IMR-90 (cell line): ENCODE measurements around the gene CCNJL. TPM values are rescaled to one million over a fixed set of nuclear protein-coding genes. Genes with fewer than 3 reads are reported as not detected.
A peak's percentile ranks its signal among the peaks of the same experiment; 100 is the strongest.

Experiments used
- ATAC-seq: fragments of 200-7000 bp; cut with Tn5 transposase; 2 replicates; pipeline ENCODE4 v1.9.1; 2020; ENCODE audit warnings: low read depth, mild to moderate bottlenecking, moderate library complexity
- BruUV-seq: library from RNA; stranded (reverse); fragments of 400-500 nt; replicated peaks from 2 replicates; lab custom pipeline; 2021; lab: Mats Ljungman, UMichigan
- CTCF ChIA-PET: fragments of 300-600 bp; formaldehyde crosslinking; extraction: SDS; loops from one replicate; lab custom pipeline; 2021; ENCODE audit warnings: antibody characterized with exemption; lab: Yijun Ruan, JAX
- POLR2A ChIA-PET: fragments of 300-600 bp; sonication (Branson Sonifier 250); formaldehyde crosslinking; loops from one replicate; lab custom pipeline; 2022; ENCODE audit warnings: antibody characterized with exemption; ENCODE audit not compliant: unreplicated experiment; lab: Charles Lee
- DNase-seq: peaks from one replicate; pipeline ENCODE4 v3.0.0; 2013
- H2AFZ ChIP-seq: replicated peaks from 2 replicates; pipeline ENCODE3; 2013; ENCODE audit warnings: low read length, mild to moderate bottlenecking; ENCODE audit not compliant: poor library complexity
- H2AK5ac ChIP-seq: 2 replicates; pipeline ENCODE4 v1.6.1; 2013; ENCODE audit warnings: low read depth, low read length, inconsistent platforms
- H2AK9ac ChIP-seq: replicated peaks from 2 replicates; pipeline ENCODE3; 2013; ENCODE audit warnings: mild to moderate bottlenecking, low read depth, low read length, moderate library complexity; ENCODE audit not compliant: poor library complexity
- H2BK120ac ChIP-seq: 2 replicates; pipeline ENCODE4 v1.6.1; 2013; ENCODE audit warnings: low read depth, low read length, inconsistent platforms
- H2BK15ac ChIP-seq: 3 replicates; pipeline ENCODE4 v1.6.1; 2013; ENCODE audit warnings: low read depth, low read length, inconsistent platforms
- H2BK20ac ChIP-seq: 2 replicates; pipeline ENCODE4 v1.6.1; 2013; ENCODE audit warnings: low read depth, mild to moderate bottlenecking, inconsistent platforms, low read length, moderate library complexity
- H2BK5ac ChIP-seq: 2 replicates; pipeline ENCODE4 v1.6.1; 2013; ENCODE audit warnings: mild to moderate bottlenecking, low read depth, low read length, inconsistent platforms; ENCODE audit not compliant: poor library complexity, severe bottlenecking
- H3K14ac ChIP-seq: replicated peaks from 2 replicates; pipeline ENCODE4 v1.6.1; 2013; ENCODE audit warnings: low read depth, low read length, inconsistent platforms
- H3K18ac ChIP-seq: 2 replicates; pipeline ENCODE4 v1.6.1; 2013; ENCODE audit warnings: low read depth, low read length, control low read depth
- H3K23ac ChIP-seq: 2 replicates; pipeline ENCODE4 v1.6.1; 2013; ENCODE audit warnings: low read depth, low read length, inconsistent platforms
- H3K27ac ChIP-seq: 2 replicates; pipeline ENCODE4 v1.5.1; 2013; ENCODE audit warnings: mild to moderate bottlenecking, control low read depth, low read length; ENCODE audit not compliant: insufficient read depth
- H3K27me3 ChIP-seq: 2 replicates; pipeline ENCODE4 v1.6.1; 2013; ENCODE audit warnings: low read length; ENCODE audit not compliant: control insufficient read depth, insufficient read depth
- H3K36me3 ChIP-seq: 2 replicates; pipeline ENCODE4 v1.6.1; 2013; ENCODE audit warnings: low read length, mixed read lengths; ENCODE audit not compliant: control insufficient read depth, insufficient read depth
- H3K4ac ChIP-seq: 2 replicates; pipeline ENCODE4 v1.6.1; 2013; ENCODE audit warnings: low read depth, low read length, inconsistent platforms
- H3K4me1 ChIP-seq: 2 replicates; pipeline ENCODE4 v1.6.1; 2013; ENCODE audit warnings: low read length, mixed read lengths; ENCODE audit not compliant: control insufficient read depth, insufficient read depth
- H3K4me2 ChIP-seq: 2 replicates; pipeline ENCODE4 v1.6.1; 2013; ENCODE audit warnings: low read depth, mild to moderate bottlenecking, control low read depth, low read length, moderate library complexity
- H3K4me3 ChIP-seq: 2 replicates; pipeline ENCODE4 v1.5.1; 2013; ENCODE audit warnings: low read depth, mild to moderate bottlenecking, control low read depth, low read length, moderate library complexity; ENCODE audit not compliant: insufficient read depth
- H3K56ac ChIP-seq: 2 replicates; pipeline ENCODE4 v1.6.1; 2013; ENCODE audit warnings: low read length, inconsistent platforms; ENCODE audit not compliant: insufficient read depth; ENCODE audit errors: extremely low read depth
- H3K79me1 ChIP-seq, 2 experiments: 2 replicates each; pipeline ENCODE4 v1.6.1; 2013; ENCODE audit warnings: low read length in 2 of 2, inconsistent platforms in 1 of 2, low read depth in 1 of 2
- H3K9ac ChIP-seq: 2 replicates; pipeline ENCODE4 v1.6.1; 2013; ENCODE audit warnings: low read depth, low read length, control low read depth
- H3K9me1 ChIP-seq: 2 replicates; pipeline ENCODE4 v1.6.1; 2013; ENCODE audit warnings: low read length, inconsistent platforms; ENCODE audit not compliant: insufficient read depth
- H3K9me3 ChIP-seq: 2 replicates; pipeline ENCODE4 v1.6.1; 2013; ENCODE audit warnings: low read length; ENCODE audit not compliant: control insufficient read depth, insufficient read depth
- H4K20me1 ChIP-seq: 2 replicates; pipeline ENCODE4 v1.6.1; 2013; ENCODE audit warnings: low read length, inconsistent platforms; ENCODE audit not compliant: insufficient read depth
- H4K5ac ChIP-seq: 2 replicates; pipeline ENCODE4 v1.6.1; 2013; ENCODE audit warnings: mild to moderate bottlenecking, low read depth, low read length, control low read depth
- H4K8ac ChIP-seq, 2 experiments: 2 replicates each; pipeline ENCODE4 v1.6.1; 2013; ENCODE audit warnings: low read depth in 2 of 2, low read length in 2 of 2, control low read depth in 1 of 2, inconsistent platforms in 1 of 2
- H4K91ac ChIP-seq: 2 replicates; pipeline ENCODE4 v1.6.1; 2013; ENCODE audit warnings: low read depth, low read length, inconsistent platforms; ENCODE audit not compliant: insufficient read depth
- FOS ChIP-seq: fragments of 150-350 bp; IDR thresholded peaks from 2 replicates; pipeline ENCODE4 v1.6.1; 2016; ENCODE audit warnings: low read depth, low read length
- MAFK ChIP-seq: IDR thresholded peaks from 2 replicates; pipeline ENCODE4 v1.6.1; 2012; ENCODE audit warnings: low read depth, low read length, improper control_type of control experiment
- RCOR1 ChIP-seq: IDR thresholded peaks from 2 replicates; pipeline ENCODE4 v1.6.1; 2012; ENCODE audit warnings: mild to moderate bottlenecking, low read length, improper control_type of control experiment; ENCODE audit not compliant: insufficient replicate concordance
- RFX5 ChIP-seq: IDR thresholded peaks from 2 replicates; pipeline ENCODE4 v1.8.0; 2012; ENCODE audit warnings: low read depth, mild to moderate bottlenecking, low read length, moderate library complexity
- WGBS, 2 experiments: methylation state at CpG; one replicate each; pipeline versions ENCODE4 v1.1.5 to v1.1.7; 2013; ENCODE audit warnings: missing lambda C conversion rate in 2 of 2; ENCODE audit not compliant: insufficient read length in 1 of 2; ENCODE audit errors: extremely low coverage in 2 of 2; 5-methylcytosine and 5-hydroxymethylcytosine counted together
- dilution Hi-C: fragments of 300-500 bp; cut with HindIII; formaldehyde crosslinking; loops from one replicate; pipeline ENCODE4 v1.14.3; 2018; ENCODE audit warnings: low sequenced_read_pairs; ENCODE audit not compliant: unreplicated experiment
- in situ Hi-C: fragments of 300-500 bp; cut with MboI; formaldehyde crosslinking; loops from 3 replicates; pipeline ENCODE4 v1.14.3; 2019; ENCODE audit warnings: low sequenced_read_pairs, inconsistent platforms, mixed read lengths
- intact Hi-C: fragments of 100-400 bp; cut with micrococcal nuclease; formaldehyde crosslinking; loops from 2 replicates; pipeline ENCODE4 v1.10.0; 2022
- polyA plus RNA-seq, 3 experiments: library from polyadenylated mRNA; depleted of rRNA; stranded (reverse); fragments of >200 nt; gene quantifications; 2 replicates each; pipeline ENCODE4 v1.2.3, GENCODE V29; 2012; ENCODE audit warnings: low replicate concordance in 1 of 3
- total RNA-seq: library from RNA; depleted of rRNA; stranded (reverse); fragments of >200 nt; gene quantifications from 2 replicates; pipeline ENCODE4 v1.2.3, GENCODE V29; 2012

The CCNJL gene
- total and polyA plus RNA-seq, 2 of the 4 experiments (the other 2 are of a cell fraction): 2.0 to 3.8 TPM

- no peak overlapping the region for H2AK9ac ChIP-seq
- H3K36me3 ChIP-seq: peaks cover 4% of the 10 kb centered on the region; the same call in 1 of the 2 replicates
- no peak overlapping the region for H2BK15ac ChIP-seq
- DNase-seq (no peak), ATAC-seq (no peak)
- no peak overlapping the region for H4K91ac ChIP-seq
- TF ChIP-seq RFX5: no peak
- TF ChIP-seq MAFK: no peak
- no peak for TF ChIP-seq FOS
- TF ChIP-seq RCOR1: no peak
- H2AK5ac ChIP-seq: peak overlapping the region; percentile 8; the same call in 1 of the 2 replicates
- no peak overlapping the region for H3K4me3 ChIP-seq
- H3K56ac ChIP-seq: no peak overlapping the region
- intact Hi-C loops: no loop called here
- no peak overlapping the region for H3K14ac ChIP-seq
- in situ Hi-C loops: no loop called here
- no peak overlapping the region for H3K4me2 ChIP-seq
- H3K4me1 ChIP-seq: peaks cover 24% of the 10 kb centered on the region
- no peak overlapping the region for H2AFZ ChIP-seq
- no peak overlapping the region for H3K18ac ChIP-seq
- H3K23ac ChIP-seq: no peak overlapping the region
- WGBS, 2 experiments: 80% methylated on average over 1 of the region's 4 CpGs; no CpG with 5 or more reads in 1 of the 2 experiments
- H3K79me1 ChIP-seq: peaks cover 3 to 28% of the 10 kb centered on the region in 2 experiments; a peak in 3 of 4 replicates
- ChIA-PET POLR2A (no interaction called here), CTCF (no interaction called here)
- H3K9ac ChIP-seq: no peak overlapping the region
- no peak overlapping the region for H2BK5ac ChIP-seq
- no peak overlapping the region for H4K8ac ChIP-seq
- 0 out of 2 replicates have a peak, but pooled peaks cover 4% of the 10 kb centered on the region for H4K20me1 ChIP-seq
- no peak overlapping the region for H3K27ac ChIP-seq
- H2BK20ac ChIP-seq: no peak overlapping the region; the same call in 1 of the 2 replicates
- dilution Hi-C loops: no loop called here
- no peak overlapping the region for H2BK120ac ChIP-seq
- H3K9me1 ChIP-seq: peaks cover 16% of the 10 kb centered on the region
- no peaks in the 10 kb centered on the region for H3K27me3 ChIP-seq
- H3K9me3 ChIP-seq: no peaks in the 10 kb centered on the region
- 0 out of 2 replicates have a peak overlapping the region, but pooled peaks have one; percentile 20 for H3K4ac ChIP-seq
- no TSS peak for BruUV-seq
- no peak overlapping the region for H4K5ac ChIP-seq
Observed at GRCh38 chr5:160263326-160263855, 49.0 kb downstream of the CCNJL start.
